NCI-H82 treated with DMSO at 0.1 percent for 48 hours (cell line): Measurements from ENCODE around the gene PTX4.
"Not testable (repeated sequence)": the region's sequence is repeated elsewhere in the genome, so short reads cannot be mapped to it uniquely, and the experiment has no call there.

Source experiments
- DNase-seq: peaks from one replicate; lab custom pipeline; 2025; ENCODE audit not compliant: unreplicated experiment; lab: John Stamatoyannopoulos, UW

The PTX4 gene

GRCh38 chr16:1486551-1487390, 2.0 kb downstream of the PTX4 start:
- no peak for DNase-seq

GRCh38 chr16:1485847-1486496, 2.8 kb downstream of the PTX4 start:
- DNase-seq: no peak

- DNase-seq: no peak
Observed at GRCh38 chr16:1481906-1482835, 6.6 kb downstream of the PTX4 start.

- DNase-seq: not testable (repeated sequence)
Observed at GRCh38 chr16:1478937-1479336, 9.8 kb downstream of the PTX4 start.

GRCh38 chr16:1477033-1477432, 11.7 kb downstream of the PTX4 start:
- DNase-seq: no peak

GRCh38 chr16:1475552-1476114, 13.1 kb downstream of the PTX4 start:
- DNase-seq: no peak

GRCh38 chr16:1474796-1475551, 13.8 kb downstream of the PTX4 start, which contains the start of gene CLCN7:
TSS of gene CLCN7 (minus strand) at chr16:1475028. CDS start at chr16:1474974, 54 bp downstream.
- DNase-seq: peak; percentile 16

GRCh38 chr16:1474082-1474795, 14.5 kb downstream of the PTX4 start:
- no peak for DNase-seq

GRCh38 chr16:1472974-1473373, 15.8 kb downstream of the PTX4 start:
- DNase-seq: no peak

GRCh38 chr16:1471569-1472194, 17.1 kb downstream of the PTX4 start:
- no peak for DNase-seq

- no peak for DNase-seq
Observed at GRCh38 chr16:1470481-1471251, 18.1 kb downstream of the PTX4 start.

- DNase-seq: no peak
Observed at GRCh38 chr16:1469693-1470201, 19.0 kb downstream of the PTX4 start.

GRCh38 chr16:1469141-1469540, 19.6 kb downstream of the PTX4 start:
- not testable (repeated sequence) for DNase-seq

- no peak for DNase-seq
Observed at GRCh38 chr16:1468426-1468810, 20.3 kb downstream of the PTX4 start.

- no peak for DNase-seq
Observed at GRCh38 chr16:1466968-1467521, 21.7 kb downstream of the PTX4 start.

- DNase-seq: no peak
Observed at GRCh38 chr16:1466054-1466453, 22.7 kb downstream of the PTX4 start.

GRCh38 chr16:1465567-1465915, 23.2 kb downstream of the PTX4 start:
- no peak for DNase-seq
